GM08714 (cell line): Measurements from ENCODE around the gene DOCK7.
"Not testable (repeated sequence)": the region's sequence is repeated elsewhere in the genome, so short reads cannot be mapped to it uniquely, and the experiment has no call there.

Experiments used
- H3K4me3 ChIP-seq: fragments of 200-500 bp; sonication (Bioruptor generic); 2 replicates; pipeline ENCODE4 v1.5.1; 2014; ENCODE audit warnings: mild to moderate bottlenecking, low read length, inconsistent platforms
- ZNF274 ChIP-seq: IDR thresholded peaks from 2 replicates; pipeline ENCODE4 v1.6.1; 2012; ENCODE audit warnings: mild to moderate bottlenecking, low read depth, low read length

DOCK7 gene

GRCh38 chr1:62676611-62677356 is 11.4 kb downstream of the DOCK7 start:
- no peak overlapping the region for H3K4me3 ChIP-seq
- TF ChIP-seq ZNF274 = no peak

DNA sequence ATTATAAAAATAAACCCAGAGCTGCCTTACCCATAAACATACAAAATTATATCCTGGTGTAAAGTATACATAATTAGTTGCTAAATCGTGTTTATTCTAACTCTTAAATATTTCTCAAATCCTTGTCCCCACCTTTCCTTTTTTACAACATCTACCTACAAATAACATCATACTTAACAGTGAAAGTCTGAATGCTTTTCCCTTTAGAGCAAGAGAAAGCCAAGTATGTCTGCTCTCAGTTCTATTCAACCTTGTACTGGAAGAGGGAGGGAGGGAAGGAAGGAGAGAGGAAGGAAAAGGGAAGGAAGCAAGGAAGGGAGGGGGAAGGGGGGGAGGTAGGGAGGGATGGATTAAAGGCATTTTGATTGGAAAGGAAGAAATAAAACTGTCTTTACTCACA is 14.6 kb downstream of the DOCK7 start:
- no peak for TF ChIP-seq ZNF274
- H3K4me3 ChIP-seq = no peak overlapping the region

DNA sequence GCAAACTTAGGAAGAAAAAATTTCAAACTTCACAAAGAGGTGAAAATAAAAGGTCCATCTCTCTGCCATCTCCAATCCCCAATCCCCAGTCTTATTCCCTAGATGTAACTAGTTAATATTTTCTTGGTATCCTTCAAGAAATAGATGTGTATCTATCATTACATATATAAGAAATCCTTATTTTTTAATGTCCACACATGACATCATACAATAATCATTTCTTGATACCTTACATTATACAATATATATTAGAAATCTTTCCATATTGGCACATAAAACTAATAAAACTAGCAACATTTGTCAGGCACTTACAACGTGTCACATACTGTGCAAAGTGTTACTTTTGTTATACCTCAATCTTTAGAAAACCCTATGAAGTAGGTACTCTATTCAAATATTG is 16.2 kb downstream of the DOCK7 start:
- no peak overlapping the region for H3K4me3 ChIP-seq
- TF ChIP-seq ZNF274 = no peak

DNA sequence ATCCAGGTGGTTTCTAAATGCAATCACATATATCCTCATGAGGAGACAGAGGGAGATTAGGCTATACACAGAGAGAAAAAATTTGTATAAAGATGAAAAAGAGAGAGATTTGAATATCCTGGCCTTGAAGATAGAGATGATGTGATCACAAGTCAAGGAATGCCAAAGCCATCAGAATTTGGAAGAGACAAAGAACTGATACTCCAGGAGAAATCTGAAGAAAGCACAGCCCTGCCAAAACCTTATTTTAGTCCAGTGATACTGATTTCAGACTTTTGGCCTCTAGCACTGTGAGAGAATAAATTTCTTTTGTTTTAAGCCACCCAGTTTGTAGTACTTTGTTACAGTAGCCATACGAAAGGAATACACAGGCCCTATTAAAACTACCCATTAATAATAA is 33.4 kb downstream of the DOCK7 start:
- no peak for TF ChIP-seq ZNF274
- no peak overlapping the region for H3K4me3 ChIP-seq

DNA sequence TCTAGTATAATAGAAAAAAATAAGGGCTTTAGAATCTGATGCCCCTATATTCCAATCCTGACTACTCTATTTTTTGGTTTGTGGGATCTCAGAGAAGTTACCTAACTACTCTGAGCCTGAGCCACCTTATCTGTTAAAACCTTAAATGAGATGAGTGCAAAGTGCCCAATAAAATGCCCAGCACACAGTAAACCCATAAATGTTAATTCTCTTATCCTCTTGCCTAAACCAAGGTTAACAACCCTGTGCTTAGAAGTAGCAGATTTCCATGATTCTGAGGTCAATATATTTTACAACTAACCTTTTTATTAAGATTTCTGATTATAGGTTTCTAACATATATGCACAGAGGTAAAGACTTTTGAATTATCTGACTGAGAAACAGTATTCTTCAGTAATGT is 35.8 kb downstream of the DOCK7 start:
- H3K4me3 ChIP-seq = no peak overlapping the region
- no peak for TF ChIP-seq ZNF274

DNA sequence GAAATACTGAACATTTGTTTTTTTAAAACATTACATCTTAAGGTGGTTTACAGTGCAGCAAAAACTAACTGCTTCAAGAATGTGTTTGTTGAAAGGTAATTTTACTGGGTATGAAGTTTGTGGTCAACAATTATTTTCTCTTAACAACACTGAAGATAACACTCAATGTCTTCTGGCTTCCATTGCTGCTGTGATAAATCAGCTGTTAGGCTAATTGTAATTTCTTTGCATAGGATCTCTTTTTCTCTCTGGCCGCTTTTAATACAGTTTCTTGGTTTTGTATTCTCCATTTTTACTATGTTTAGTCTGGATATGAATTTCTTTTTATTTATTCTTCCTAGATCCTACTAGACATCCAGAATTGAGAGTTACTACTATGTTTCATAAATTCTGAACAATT is 44.9 kb downstream of the DOCK7 start:
- no peak for TF ChIP-seq ZNF274
- no peak overlapping the region for H3K4me3 ChIP-seq

DNA sequence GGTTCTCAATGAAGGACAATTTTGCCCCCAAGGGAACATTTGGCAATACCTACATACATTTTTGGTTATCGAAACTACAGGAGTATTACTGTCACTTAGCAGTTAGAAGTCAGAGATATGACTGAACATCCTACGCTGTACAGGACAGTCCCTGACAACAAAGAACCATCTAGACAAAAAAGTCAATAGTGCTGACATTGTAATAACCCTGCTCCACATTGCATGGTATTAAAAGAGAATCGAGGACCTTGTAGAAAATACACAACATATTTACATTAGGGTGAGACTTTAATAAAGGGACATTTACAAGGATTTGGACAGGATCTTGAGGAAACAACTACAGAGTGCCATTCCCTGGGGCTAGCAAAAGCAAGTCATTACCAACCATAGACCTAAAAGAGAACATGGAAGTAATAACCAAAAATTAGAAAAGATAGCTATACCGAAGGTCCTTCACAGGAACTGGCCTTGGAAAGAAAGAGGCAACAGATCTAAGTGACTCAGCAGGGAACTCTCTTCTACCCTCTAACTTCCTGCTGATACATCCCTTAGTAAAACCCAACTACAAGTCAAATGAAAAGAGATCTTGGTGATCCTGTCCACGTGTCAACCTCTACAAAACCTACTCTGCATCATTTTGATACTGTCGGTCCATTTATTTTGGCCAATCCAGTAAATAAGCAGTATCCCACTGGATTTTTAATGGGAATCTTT is 50.6 kb downstream of the DOCK7 start:
- no peak overlapping the region for H3K4me3 ChIP-seq
- no peak for TF ChIP-seq ZNF274

DNA sequence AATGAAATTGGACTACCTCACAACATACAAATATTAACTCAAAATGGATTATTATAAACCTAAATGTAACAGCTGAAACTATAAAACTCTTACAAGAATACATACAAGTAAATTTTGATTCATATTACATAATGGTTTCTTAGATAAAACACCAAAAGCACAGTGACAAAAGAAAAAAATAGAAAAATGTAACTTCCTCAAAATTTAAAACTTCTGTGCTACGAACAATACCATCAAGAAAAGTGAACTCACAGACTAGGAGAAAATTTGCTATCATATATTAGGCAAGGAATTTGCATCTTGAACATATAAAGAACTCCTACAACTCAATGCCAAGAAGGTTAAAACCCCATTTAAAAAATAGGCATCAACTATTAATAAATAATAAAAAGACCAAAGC is 59.7 kb downstream of the DOCK7 start:
- no peak for TF ChIP-seq ZNF274
- H3K4me3 ChIP-seq = no peak overlapping the region

- no peak for TF ChIP-seq ZNF274
- no peak overlapping the region for H3K4me3 ChIP-seq
Observed at GRCh38 chr1:62625415-62625814, 62.8 kb downstream of the DOCK7 start.

- no peak overlapping the region for H3K4me3 ChIP-seq
- no peak for TF ChIP-seq ZNF274
Observed at GRCh38 chr1:62621907-62622306, 66.3 kb downstream of the DOCK7 start.

- no peak for TF ChIP-seq ZNF274
- H3K4me3 ChIP-seq = no peak overlapping the region
Observed at GRCh38 chr1:62613890-62614289, 74.3 kb downstream of the DOCK7 start.

- no peak for TF ChIP-seq ZNF274
- no peak overlapping the region; the same call in 1 of the 2 replicates for H3K4me3 ChIP-seq
Observed at GRCh38 chr1:62613325-62613727, 74.9 kb downstream of the DOCK7 start.

DNA sequence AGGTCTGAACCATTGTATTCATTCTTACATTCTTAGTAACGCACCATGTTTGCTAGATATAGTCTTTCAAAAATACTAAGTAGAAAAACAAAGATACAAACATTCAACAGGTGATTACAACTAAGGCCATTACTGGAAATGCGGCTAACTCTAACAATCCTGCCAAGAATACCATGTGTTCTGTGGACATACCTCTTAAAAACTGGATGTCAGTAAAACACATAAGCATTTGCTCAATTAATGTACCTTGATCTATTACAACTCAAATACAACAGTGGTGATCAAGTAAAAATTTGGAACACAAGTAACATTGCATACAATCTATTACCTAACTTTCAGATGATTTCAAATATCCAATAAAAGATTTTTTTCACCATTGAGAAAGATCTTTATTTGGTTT is 75.4 kb downstream of the DOCK7 start:
- H3K4me3 ChIP-seq = no peak overlapping the region
- no peak for TF ChIP-seq ZNF274

- H3K4me3 ChIP-seq = not testable (repeated sequence)
Observed at GRCh38 chr1:62610588-62610987, 77.6 kb downstream of the DOCK7 start.

- TF ChIP-seq ZNF274 = no peak
Observed at GRCh38 chr1:62608905-62609304, 79.3 kb downstream of the DOCK7 start.

More at GRCh38 chr1:62608905-62609304, 79.3 kb downstream of the DOCK7 start:
- no peak overlapping the region for H3K4me3 ChIP-seq
